IPS-18c (cell line): Measurements from ENCODE around the gene SMIM33.

ENCODE experiments used
- H3K4me3 ChIP-seq: 2 replicates; pipeline ENCODE4 v1.7.0; 2013; ENCODE audit warnings: low read depth, mild to moderate bottlenecking, low read length, moderate library complexity; ENCODE audit not compliant: insufficient read depth
- H3K9me3 ChIP-seq: one replicate; pipeline ENCODE4 v1.6.1; 2013; ENCODE audit warnings: mild to moderate bottlenecking, low read length, moderate library complexity; ENCODE audit not compliant: control insufficient read depth, insufficient read depth

Gene SMIM33

DNA sequence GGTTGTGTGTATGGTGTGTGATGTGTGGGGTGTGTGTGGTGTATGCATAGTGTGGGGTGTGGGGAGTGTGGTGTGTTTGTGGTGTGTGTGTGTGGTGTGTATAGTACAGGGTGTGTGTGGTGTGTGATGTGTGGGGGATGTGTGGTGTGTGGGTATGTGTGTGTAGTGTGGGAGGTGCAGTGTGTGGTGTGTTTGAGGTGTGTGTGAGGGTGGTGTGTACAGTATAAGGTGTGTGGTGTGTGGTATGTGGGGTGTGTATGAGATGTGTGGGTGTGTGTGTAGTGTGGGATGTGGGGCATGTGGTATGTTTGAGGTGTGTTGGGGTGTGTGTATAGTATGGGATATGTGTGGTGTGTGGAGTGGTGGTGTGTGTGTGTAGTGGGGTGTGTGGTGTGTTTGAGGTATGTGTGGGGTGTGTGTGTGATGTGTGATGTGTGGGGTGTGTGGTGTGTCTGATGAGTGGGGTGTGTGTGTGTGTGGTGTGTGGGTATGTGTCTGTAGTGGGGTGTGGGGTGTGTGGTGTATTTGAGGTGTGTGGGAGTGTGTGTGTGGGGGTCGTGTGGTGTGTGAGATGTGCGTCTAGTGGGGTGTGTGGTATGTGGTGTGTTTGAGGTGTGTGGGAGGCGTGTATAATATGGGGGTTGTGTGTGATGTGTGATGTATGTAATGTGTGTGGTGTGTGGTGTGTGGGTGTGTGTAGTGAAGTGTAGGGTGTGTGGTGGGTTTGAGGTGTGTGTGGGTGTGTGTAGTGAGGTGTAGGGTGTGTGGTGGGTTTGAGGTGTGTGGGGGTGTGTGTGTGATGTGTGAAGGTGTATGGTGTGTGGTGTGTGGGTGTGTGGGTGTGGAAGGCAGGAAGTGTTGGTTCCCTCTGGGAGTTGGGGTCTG is 16.9 kb upstream of the SMIM33 start:
- H3K9me3 ChIP-seq, result no peaks in the 10 kb centered on the region
- H3K4me3 ChIP-seq, result no peak overlapping the region

DNA sequence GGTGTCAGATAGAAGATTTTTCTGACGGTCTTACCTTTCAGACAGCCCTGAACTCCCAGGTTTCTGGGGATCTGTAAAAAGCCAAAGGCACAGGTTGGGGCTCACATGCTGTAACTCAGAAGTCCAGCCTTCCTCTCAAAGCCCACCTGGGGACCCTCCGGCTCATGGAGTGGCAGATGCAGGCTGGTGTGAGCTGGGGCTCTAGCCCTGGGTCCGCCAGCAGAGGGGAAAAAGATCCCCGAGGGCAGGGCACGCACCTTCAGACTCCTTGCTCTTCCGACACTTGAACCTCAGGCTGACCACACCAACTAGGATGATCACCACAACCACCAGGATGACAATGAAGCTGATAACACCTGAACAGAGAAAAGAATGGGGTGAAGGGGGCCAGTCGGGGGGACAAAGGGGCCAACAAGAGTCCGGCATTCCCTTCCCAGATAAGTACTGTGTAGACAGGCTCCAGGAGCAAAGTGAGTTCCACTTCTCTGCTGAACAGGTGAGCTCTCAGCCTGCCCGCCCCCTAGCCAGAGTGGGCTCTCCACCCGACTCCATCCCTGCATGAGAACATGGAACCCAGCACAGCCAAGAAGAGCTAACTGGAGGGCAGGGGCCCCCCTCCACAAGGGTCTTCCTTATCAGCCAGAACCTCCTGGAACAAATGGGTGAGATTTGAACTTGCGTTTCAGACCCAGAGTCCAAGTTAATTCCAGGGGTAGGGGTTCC is 16.1 kb upstream of the SMIM33 start:
- H3K9me3 ChIP-seq, result no peaks in the 10 kb centered on the region
- H3K4me3 ChIP-seq, result no peak overlapping the region

DNA sequence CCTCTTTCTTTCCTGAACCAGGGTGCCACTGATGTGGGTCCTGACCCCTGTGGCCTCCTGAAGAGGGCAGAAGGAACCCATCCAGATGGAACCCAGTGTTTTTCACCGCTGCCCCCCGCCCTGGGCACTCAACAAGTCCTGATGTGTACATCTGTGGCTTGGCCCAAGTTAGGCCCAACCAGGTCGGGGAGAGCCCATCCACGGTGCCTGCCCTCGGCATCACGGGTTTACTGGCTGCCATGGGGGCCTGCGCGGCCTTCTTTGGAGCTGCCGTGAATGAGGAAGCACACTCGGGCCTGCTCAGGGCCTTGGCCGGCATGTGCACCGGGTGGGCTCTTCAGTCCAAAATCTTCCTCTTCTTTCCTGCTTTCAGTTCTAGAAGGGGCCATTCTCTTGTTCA is 14.0 kb upstream of the SMIM33 start:
- Histone ChIP-seq H3K4me3 (no peak overlapping the region), H3K9me3 (no peaks in the 10 kb centered on the region)

DNA sequence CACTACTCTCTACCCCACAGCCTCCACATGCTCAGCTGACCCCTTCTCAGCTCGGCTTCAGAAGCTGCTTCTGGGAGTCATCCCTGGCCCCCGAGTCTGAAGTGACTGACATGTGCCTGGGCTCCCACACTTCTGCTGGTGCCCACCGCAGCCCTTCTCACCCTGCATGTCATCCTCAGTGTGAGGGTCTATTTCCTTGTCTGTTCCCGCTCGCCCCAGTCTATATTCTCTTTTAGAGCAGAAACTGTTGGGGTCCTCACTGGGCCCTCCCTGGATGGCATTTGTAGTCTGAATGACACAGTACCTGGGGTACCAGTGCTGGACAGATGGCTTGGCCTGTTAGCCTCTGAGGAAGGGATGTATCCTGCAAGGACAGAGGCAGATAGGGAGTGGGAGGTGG is 13.6 kb upstream of the SMIM33 start:
- Histone ChIP-seq H3K9me3 (no peaks in the 10 kb centered on the region), H3K4me3 (no peak overlapping the region)

DNA sequence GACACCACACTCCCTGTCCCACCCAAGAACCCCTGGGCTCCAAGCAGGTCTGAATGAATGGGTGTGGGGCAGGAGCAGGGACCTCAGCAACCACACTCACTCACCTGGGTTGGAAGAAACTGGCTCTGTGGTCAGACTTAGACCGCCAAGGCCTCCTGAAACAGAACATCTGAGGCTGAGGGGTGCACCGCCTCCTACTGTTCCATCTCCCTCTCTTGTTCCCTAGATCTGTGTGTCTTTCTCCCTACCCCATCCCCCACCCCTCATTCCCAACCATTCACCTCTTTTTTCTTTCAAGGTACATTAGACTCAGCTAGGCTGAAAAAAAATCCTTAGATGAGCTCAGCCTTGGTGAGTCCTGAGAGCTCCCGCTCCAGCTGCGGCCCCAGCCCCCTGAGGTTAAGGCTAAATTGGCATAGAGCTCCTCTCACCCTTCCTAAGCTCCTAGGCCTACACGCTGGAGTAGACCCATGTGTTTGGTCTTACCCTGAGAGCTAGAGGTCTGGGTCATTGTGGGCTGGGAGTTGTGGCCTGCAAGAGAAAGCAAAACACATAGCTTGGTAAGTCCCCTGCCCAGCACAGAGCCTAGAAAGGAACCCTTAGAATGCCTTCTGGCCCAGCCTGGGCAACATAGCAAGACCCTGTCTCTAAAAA is 13.0 kb upstream of the SMIM33 start:
- Histone ChIP-seq H3K4me3 (no peak overlapping the region), H3K9me3 (no peaks in the 10 kb centered on the region)

DNA sequence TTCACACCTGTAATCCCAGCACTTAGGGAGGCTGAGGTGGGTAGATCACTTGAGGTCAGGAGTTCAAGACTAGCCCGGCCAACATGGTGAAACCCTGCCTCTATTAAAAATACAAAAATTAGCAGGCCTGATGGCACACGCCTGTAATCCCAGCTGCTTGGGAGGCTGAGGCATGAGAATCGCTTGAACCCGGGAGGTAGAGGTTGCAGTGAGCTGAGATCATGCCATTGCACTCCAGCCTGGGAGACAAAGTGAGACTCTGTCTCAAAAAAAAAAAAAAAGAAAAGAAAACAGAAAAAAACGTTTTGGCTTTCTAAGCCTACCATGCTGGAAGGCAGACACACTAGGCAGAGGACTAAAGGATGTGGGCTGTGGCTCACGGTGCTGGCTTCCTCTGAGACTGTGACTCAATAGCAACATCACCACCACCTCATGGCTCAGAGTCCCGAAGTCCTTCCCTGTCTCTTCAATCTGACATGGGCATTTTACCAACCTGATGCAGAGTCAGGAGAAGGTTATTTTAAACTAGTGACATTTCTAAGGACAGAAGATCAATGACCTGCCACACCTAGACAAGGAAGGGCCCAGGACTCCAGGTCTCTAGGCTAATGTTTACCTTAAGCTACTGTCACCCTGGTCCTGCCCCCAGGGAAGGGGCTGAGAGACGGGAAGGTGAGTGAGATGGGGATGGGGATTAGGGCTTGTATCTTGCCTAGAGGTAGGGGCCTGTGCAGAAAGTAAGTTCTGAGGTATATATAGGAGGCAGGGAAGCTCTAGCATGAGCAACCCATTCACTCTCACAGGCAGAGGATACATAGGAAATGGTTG is 12.0 kb upstream of the SMIM33 start:
- Histone ChIP-seq H3K9me3 (no peaks in the 10 kb centered on the region), H3K4me3 (no peak overlapping the region)

DNA sequence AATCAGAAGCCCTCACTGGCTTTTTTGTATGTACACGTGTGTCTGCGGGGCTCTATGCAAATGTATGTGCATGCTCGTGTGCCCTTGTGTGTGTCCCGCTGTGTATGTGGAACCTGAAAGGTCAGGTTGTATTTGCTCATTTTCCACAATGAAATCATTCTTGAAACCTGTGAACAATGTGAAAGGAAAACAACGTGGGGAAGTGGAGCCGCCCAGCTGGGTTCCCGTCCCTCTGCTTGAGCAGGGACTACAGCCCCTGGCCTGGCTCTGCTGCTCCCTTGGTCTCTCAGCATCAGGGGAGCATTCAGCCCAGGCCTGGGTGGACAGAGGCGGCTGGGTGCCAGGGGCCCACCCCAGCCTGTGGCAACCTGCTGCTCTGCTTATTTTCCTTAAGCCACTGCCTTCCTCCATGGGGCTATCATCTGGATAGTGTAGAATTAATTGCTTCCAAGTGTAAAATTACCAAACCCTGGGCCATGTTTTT is 11.3 kb upstream of the SMIM33 start:
- H3K9me3 ChIP-seq, result no peaks in the 10 kb centered on the region
- no peak overlapping the region for H3K4me3 ChIP-seq

DNA sequence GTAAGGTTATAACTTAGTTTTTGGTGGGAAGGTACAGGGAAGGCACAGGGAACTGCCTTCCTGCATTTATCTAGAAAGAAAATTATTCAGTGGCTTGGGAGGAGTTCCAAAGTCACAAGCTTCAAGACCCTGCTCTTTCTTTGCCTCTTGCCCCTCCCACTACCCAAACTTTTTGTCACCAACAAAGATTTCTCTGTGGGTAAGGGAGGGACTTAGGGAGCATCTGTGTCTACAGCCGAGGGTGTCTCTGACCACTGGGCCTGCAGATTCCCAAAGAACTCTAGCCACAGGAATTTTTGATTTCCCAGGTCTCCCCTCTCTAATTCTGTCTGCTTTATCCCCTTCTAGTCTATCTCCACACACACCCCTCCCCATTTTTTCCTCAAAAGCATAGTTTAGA is 10.3 kb upstream of the SMIM33 start:
- Histone ChIP-seq H3K9me3 (no peaks in the 10 kb centered on the region), H3K4me3 (no peak overlapping the region)

DNA sequence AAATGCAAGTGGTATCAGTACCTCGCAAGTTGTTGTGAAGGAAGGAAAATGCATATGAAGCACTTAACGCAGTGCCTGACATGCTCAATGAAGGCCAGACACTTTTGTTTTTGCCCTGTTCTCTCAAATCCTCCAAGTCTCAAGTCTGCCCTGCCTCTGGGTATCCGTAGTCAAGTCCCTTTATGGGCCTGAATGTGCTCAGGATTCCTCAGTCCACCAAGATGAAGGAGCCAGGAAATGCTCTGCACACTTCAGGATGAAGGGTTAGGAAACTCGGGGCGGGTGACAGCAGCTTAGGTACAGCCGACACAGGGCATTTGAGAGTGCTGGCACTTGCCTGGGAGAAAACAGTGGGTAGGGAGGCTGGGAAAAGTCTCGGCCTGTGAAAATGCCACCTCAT is 9.6 kb upstream of the SMIM33 start:
- no peak overlapping the region for H3K4me3 ChIP-seq
- no peaks in the 10 kb centered on the region for H3K9me3 ChIP-seq

DNA sequence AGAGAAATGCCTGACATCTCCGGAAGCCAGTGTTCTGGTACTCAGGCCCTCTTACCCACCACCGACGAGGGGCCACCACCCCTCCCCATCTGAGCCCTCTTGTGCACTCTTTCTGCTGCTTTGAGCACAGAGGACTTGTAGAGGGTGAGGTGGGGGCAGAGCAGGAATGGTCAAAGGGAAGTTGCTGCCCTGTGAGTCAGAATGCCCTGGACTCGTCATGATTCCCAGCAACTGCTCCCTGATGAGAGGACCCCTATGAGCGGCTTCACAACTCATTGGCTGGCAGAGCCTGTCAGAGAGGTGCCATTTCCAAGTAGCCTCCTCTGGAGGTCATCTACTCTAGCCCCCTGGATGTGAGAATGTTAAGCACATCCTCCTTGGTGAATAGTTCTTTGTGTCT is 9.1 kb upstream of the SMIM33 start:
- Histone ChIP-seq H3K4me3 (no peak overlapping the region), H3K9me3 (no peaks in the 10 kb centered on the region)

DNA sequence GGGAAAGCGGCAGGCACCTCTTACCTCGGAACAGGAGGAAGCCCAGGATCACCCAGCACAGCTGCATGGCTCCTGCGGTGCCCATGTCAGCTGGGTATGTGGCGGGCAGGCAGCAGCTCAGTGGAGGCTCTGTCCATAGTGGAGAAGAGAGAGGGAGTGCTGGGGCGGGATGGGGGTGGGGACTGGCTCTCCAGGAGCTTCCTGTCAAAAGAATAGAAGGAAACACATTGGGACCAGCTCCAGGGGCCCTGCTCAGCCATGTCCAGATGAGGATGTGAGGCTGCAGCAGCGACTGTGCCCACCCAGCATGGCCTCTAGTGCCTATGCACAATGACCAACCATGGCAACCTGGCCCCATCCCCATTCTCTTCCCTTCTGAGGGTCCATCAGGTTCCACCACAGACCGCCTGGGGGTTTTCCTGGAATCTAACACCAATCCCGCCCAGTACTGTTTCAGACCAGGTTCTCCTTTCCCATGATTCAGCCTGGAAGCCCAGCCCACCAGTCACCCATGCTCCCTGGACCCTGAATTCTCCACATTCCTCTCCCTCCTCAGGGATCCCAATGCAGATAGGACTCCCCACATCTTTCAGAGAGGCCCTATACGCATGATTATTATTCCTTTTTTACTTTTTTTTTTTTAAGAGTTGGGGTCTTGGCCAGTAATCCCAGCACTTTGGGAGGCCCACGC is 8.1 kb upstream of the SMIM33 start, which contains the start of gene ECSCR:
Gene ECSCR, minus strand, starts transcription at position 158 of the 691 bp plus-strand sequence. Its CDS starts 73 bp downstream, at position 85.
- 0 out of 2 replicates have a peak within 1 kb of the TSS, but pooled peaks have one; percentile 9 for H3K4me3 ChIP-seq

DNA sequence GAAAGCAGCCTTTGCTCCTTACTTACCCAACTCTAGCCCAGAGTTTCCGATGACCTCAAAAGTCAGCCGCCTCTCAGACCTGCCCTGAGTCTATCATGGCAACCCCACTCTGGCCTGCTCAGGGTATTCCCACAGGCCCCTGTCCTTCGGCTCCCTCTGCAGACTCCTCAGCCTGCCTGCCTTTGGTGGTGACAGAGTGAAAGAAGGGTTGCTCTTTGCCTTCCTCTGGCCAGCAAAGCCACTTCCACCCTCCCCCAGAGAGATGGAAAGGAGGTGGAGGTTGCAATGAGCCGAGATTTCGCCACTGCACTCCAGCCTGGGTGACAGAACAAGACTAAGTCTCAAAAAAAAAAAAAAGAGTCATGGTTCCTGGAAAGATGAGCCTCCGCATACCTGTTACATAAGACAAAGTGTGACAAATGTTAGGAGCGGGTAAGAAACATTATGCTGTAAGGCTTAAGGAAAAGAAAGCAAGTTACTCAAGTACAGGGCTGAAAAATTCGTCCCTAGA is 2.3 kb upstream of the SMIM33 start:
- H3K9me3 ChIP-seq, result no peaks in the 10 kb centered on the region
- no peak overlapping the region for H3K4me3 ChIP-seq

More for the DNA sequence above, 8.1 kb upstream of the SMIM33 start, which contains the start of gene ECSCR:
- H3K9me3 ChIP-seq, result no peaks in the 10 kb centered on the region

DNA sequence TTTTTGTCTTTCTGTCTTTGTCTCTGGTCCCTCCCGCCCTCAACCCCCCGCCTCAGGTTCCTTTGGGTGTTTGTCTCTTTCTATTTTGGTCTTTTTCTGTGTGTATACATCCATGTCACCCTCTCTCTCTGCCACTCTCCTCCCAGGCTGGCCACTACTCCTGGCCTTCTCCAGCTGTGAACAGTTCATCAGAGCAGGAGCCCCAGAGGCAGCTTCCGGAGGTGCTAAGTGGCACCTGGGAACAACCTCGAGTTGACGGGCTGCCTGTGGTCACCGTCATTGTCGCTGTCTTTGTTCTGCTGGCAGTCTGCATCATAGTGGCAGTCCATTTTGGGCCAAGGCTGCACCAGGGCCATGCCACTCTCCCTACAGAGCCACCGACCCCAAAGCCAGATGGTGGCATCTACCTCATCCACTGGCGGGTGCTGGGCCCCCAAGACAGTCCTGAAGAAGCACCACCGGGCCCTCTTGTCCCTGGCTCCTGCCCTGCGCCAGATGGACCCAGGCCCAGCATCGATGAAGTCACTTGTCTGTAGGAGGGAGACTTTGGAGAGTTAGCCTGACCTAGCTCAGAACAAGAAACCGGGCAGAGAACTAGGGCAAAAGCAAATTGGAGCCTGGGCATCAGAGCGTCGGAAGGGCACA is 1.7 kb downstream of the SMIM33 start:
- H3K4me3 ChIP-seq, result no peak overlapping the region
- no peaks in the 10 kb centered on the region for H3K9me3 ChIP-seq

DNA sequence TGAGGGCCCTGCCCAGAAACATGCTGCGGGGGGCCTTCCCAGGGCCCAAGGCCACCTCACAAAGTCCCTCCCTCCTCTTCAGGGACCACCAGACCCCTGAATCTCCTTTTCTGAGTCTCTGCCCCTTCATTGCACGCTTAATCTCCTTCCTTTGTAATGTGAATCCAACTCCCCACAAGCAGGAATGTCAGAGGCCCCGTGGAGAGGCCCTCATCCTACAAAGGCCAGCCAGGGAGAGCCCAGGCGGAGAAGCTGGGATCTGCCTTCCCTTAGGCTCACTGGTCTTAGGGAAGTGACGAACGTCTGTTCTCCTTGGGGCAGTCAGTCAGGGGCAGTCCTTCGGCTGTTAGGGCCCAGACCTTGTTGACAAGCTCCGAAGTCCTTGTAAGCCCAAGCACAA is 2.3 kb downstream of the SMIM33 start:
- no peak overlapping the region for H3K4me3 ChIP-seq

DNA sequence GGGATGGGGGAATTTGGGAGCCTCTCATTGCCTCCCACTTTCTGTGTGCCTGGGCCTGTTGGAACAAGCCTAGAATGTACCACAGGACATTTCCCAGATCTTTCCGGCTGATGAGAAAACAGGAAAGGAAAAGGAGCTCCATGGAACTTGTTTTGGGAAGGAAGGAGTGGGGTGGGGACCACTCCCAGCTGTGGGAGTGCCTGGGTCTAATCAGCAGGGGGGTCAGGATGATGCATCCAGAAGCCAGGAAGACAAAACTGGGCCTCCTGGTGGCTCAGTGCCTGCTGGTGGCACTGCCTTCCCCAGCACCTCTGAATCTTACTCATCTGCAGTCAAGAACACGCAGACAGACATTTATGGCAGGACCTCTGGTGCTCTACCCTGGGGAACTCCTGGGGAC is 2.8 kb downstream of the SMIM33 start:
- Histone ChIP-seq H3K4me3 (no peak overlapping the region), H3K9me3 (no peaks in the 10 kb centered on the region)

More for the DNA sequence above, 2.3 kb downstream of the SMIM33 start:
- no peaks in the 10 kb centered on the region for H3K9me3 ChIP-seq
